Esophagus squamous epithelium (tissue), 5 donors: ENCODE results near the gene KCNH1. TPM values are rescaled to one million over a fixed set of nuclear protein-coding genes. Genes with fewer than 3 reads are reported as not detected.

Experiments used
- DNase-seq: peaks from one replicate; lab custom pipeline; 2025; lab: John Stamatoyannopoulos, UW
- H3K27ac ChIP-seq, 4 donors: fragments of 200-600 bp; sonication (generic); one replicate each; pipeline ENCODE4 v1.5.1; 2016 to 2019; ENCODE audit warnings: mild to moderate bottlenecking in 1 of 4
- H3K27me3 ChIP-seq, 4 donors: fragments of 200-600 bp; sonication (generic); 1 replicate in 3 of 4; 2 replicates in 1 of 4; pipeline versions ENCODE4 v1.5.1 to v1.6.0; 2017 to 2021; ENCODE audit warnings: antibody characterized with exemption in 1 of 4
- H3K36me3 ChIP-seq, 3 donors: fragments of 200-600 bp; sonication (generic); one replicate each; pipeline ENCODE4 v1.5.1; 2016 to 2019
- H3K4me1 ChIP-seq, 3 donors: fragments of 200-600 bp; sonication (generic); one replicate each; pipeline ENCODE4 v1.5.1; 2017 to 2019
- H3K4me3 ChIP-seq, 4 donors: fragments of 200-600 bp; sonication (generic); 1 replicate in 3 of 4; 2 replicates in 1 of 4; pipeline ENCODE4 v1.5.1; 2016 to 2019; ENCODE audit warnings: mild to moderate bottlenecking in 2 of 4, moderate library complexity in 1 of 4
- H3K9me3 ChIP-seq, 3 donors: fragments of 200-600 bp; sonication (generic); one replicate each; pipeline ENCODE4 v1.5.1; 2016 to 2019
- POLR2A ChIP-seq, 4 donors: fragments of 450-650 bp; IDR thresholded peaks; one replicate each; pipeline ENCODE4 v1.6.1; 2017; ENCODE audit warnings: antibody characterized with exemption in 4 of 4, mild to moderate bottlenecking in 4 of 4, moderate library complexity in 3 of 4
- WGBS, 2 donors: methylation state at CpG; one replicate each; pipeline ENCODE4 v1.1.5; 2018; 5-methylcytosine and 5-hydroxymethylcytosine counted together
- intact Hi-C: fragments of 100-400 bp; cut with DNase I; formaldehyde crosslinking; loops from one replicate; pipeline ENCODE4 v1.15.0; 2022
- total RNA-seq, 4 donors: library from RNA; depleted of rRNA; stranded (reverse); fragments of >200 nt; gene quantifications; one replicate each; pipeline ENCODE4 v1.1.0, GENCODE V29; 2016
- TF ChIP-seq, protein P1 (sequence below), 6 experiments: fragments of 450-650 bp in 4 of 6; fragments of 200-600 bp in 2 of 6; sonication (generic) in 2 of 6; IDR thresholded peaks; one replicate each; pipeline ENCODE4 v1.5.1; 2016 to 2019; ENCODE audit warnings: antibody characterized with exemption in 6 of 6, mild to moderate bottlenecking in 4 of 6, moderate library complexity in 4 of 6
- donor health status: DM: yes; HTN: yes; CAD: no.

Gene KCNH1
- total RNA-seq, 4 donors from 2014 or later, result 0.57 to 1.0 (median 0.83) TPM; not detected in 1

DNA sequence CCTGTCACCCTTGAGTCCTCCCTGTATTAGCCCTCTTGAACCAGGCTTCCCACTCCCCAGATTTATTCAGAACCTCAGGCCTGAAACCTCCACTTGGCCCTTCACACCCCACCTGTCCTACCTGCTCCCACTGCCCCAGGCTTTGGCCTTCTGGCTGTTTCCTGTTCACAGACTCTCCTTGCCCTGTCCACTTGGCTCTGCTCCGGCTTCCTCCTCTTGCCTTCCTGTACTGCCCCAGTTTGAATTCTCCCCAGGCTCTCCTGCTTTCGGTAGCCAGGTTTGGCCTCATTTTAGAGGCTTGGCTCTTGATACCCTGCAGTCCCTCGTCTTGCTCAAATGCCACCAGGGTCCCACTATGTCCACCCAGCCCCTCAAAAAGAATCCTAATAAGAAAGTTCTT lies 385.2 kb downstream of the KCNH1 start:
- 73 to 85% methylated on average over 3 of the region's 3 CpGs for WGBS, 2 donors
- intact Hi-C loops, result no loop called here
- no peak for DNase-seq
- H3K27ac ChIP-seq, result no peak overlapping the region
- H3K9me3 ChIP-seq, result no peaks in the 10 kb centered on the region
- peaks cover 0 to 6% (median 0%) of the 10 kb centered on the region in 3 donors for H3K4me1 ChIP-seq
- no peaks in the 10 kb centered on the region for H3K27me3 ChIP-seq
- H3K36me3 ChIP-seq, result no peaks in the 10 kb centered on the region
- H3K4me3 ChIP-seq, result no peak overlapping the region
- TF ChIP-seq, protein P1, sequence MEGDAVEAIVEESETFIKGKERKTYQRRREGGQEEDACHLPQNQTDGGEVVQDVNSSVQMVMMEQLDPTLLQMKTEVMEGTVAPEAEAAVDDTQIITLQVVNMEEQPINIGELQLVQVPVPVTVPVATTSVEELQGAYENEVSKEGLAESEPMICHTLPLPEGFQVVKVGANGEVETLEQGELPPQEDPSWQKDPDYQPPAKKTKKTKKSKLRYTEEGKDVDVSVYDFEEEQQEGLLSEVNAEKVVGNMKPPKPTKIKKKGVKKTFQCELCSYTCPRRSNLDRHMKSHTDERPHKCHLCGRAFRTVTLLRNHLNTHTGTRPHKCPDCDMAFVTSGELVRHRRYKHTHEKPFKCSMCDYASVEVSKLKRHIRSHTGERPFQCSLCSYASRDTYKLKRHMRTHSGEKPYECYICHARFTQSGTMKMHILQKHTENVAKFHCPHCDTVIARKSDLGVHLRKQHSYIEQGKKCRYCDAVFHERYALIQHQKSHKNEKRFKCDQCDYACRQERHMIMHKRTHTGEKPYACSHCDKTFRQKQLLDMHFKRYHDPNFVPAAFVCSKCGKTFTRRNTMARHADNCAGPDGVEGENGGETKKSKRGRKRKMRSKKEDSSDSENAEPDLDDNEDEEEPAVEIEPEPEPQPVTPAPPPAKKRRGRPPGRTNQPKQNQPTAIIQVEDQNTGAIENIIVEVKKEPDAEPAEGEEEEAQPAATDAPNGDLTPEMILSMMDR (IDR thresholded peaks at IDR 0.05), result no peak
- TF ChIP-seq POLR2A (IDR thresholded peaks at IDR 0.05), result no peak

DNA sequence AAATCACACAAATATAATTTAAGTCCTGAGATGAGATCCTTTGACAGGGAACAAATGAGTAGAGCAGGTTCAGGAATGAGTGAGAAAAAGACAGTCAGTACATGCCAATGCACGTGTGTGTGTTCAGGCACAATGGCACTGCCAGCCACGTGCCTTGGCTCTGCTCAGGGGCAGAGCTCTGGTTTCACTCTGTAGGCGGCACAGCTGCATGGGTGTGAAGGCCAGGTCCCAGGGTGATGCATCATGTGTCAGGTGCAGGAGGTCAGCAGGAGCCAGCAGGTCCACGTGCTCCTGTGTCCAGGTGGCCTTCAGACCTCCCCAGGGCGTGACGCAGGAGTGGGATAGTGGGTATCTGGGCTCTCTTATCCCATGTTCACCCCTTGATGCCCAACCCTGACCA lies 386.1 kb downstream of the KCNH1 start:
- Histone ChIP-seq H3K9me3 (no peaks in the 10 kb centered on the region), H3K36me3 (no peaks in the 10 kb centered on the region), H3K27me3 (no peaks in the 10 kb centered on the region), H3K4me1 (peaks cover 0 to 6% (median 0%) of the 10 kb centered on the region in 3 donors), H3K4me3 (no peak overlapping the region), H3K27ac (no peak overlapping the region)
- WGBS, 2 donors, result 48 to 55% methylated on average over 6 of the region's 6 CpGs
- intact Hi-C loops, result no loop called here
- DNase-seq, result no peak
- TF ChIP-seq, protein P1 (IDR thresholded peaks at IDR 0.05), result no peak
- TF ChIP-seq POLR2A (IDR thresholded peaks at IDR 0.05), result no peak

DNA sequence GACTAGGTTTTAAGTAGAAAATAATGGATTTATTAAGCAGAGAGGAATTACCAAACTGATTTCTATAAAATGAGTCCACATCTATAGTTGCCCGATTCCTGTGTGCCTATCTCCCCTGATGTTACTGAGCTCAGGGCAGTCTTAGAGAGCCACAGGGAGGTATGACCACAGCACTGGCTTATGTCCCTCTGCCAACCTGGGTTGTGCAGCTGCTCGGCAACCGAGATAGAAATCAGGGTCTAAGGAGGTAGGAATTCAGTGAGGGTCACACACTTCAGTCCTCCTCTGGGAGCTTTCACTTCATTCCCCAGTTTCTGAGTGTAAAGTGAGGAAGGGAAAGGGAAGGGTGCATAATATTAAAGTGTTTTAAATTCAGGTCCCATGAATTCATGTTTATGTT lies 386.8 kb downstream of the KCNH1 start:
- Histone ChIP-seq H3K27me3 (no peaks in the 10 kb centered on the region), H3K4me3 (no peak overlapping the region), H3K9me3 (no peaks in the 10 kb centered on the region), H3K36me3 (no peaks in the 10 kb centered on the region), H3K4me1 (peaks cover 0 to 6% (median 0%) of the 10 kb centered on the region in 3 donors), H3K27ac (no peak overlapping the region)
- WGBS, 2 donors, result 83 to 88% methylated on average over 3 of the region's 3 CpGs
- no peak for TF ChIP-seq POLR2A (IDR thresholded peaks at IDR 0.05)
- TF ChIP-seq, protein P1 (IDR thresholded peaks at IDR 0.05), result no peak
- intact Hi-C loops, result no loop called here
- DNase-seq, result no peak

DNA sequence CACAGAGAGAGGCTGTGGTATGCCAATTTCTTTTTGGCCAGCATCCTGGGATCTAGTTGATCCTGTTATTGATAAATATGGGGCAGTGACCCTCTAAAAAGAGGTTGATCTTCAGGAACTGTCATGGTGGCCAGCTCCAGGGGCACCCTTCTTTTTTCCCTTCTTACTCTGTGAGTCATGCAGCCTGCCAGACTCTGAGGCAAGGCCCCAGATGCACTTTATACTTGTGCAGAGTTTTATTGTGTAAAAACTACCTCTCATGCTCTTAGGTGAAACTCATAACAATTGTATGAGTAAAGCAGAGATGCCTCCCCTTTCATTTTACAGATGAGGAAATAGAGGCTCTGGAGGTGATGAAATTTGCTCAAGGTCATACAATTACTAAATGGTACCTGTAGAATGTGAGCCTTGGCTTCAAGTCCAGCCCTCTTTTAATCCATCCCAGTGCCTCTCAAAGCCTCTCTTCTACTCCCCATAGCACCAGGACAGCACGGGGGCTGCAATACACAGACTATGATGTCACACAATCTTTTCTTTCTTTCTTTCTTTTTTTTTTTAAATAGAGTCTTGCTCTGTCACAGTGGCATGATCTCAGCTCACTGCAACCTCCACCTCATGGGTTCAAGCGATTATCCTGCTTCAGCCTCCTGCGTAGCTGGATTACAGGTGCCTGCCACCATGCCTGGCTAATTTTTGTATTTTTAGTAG lies 387.8 kb downstream of the KCNH1 start:
- H3K4me1 ChIP-seq, result peaks cover 0 to 6% (median 0%) of the 10 kb centered on the region in 3 donors
- H3K36me3 ChIP-seq, result no peaks in the 10 kb centered on the region
- 62 to 74% methylated on average over 3 of the region's 3 CpGs for WGBS, 2 donors
- TF ChIP-seq, protein P1 (IDR thresholded peaks at IDR 0.05), result no peak
- TF ChIP-seq POLR2A (IDR thresholded peaks at IDR 0.05), result no peak
- H3K27ac ChIP-seq, result no peak overlapping the region
- intact Hi-C loops, result no loop called here
- H3K4me3 ChIP-seq, result no peak overlapping the region
- DNase-seq, result no peak
- H3K9me3 ChIP-seq, result no peaks in the 10 kb centered on the region
- no peaks in the 10 kb centered on the region for H3K27me3 ChIP-seq

DNA sequence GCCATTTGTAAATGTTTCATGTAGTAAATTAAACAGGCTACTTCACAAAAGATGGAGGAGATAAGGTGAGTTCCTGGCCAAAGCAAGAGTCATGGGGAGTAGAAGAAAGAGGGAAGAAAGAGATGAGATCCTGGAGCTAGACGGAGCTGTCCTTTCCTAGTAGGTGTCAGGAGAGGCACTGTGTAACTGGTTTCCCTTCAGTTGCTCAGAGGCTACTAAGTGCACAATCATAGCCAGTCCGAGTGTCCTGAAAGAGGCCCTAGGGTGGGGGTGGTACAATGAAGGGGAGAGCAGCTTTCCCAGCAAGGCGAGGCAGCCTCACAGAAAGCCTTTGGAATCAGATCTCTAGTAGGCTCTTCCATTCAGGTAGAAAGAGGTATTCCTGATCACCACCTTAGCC lies 390.9 kb downstream of the KCNH1 start:
- Histone ChIP-seq H3K4me3 (no peak overlapping the region), H3K4me1 (no peaks in the 10 kb centered on the region), H3K27me3 (no peaks in the 10 kb centered on the region), H3K27ac (no peak overlapping the region), H3K36me3 (no peaks in the 10 kb centered on the region), H3K9me3 (no peaks in the 10 kb centered on the region)
- intact Hi-C loops, result no loop called here
- no peak for TF ChIP-seq POLR2A (IDR thresholded peaks at IDR 0.05)
- TF ChIP-seq, protein P1 (IDR thresholded peaks at IDR 0.05), result no peak
- no peak for DNase-seq
- WGBS, 2 donors, result 65 to 66% methylated on average over 2 to 3 of the region's 3 CpGs
